OCI-LY7 (cell line): Measurements from ENCODE around the gene RBM46. TPM values are rescaled to one million over a fixed set of nuclear protein-coding genes. Genes with fewer than 3 reads are reported as not detected.
"Not testable (repeated sequence)": the region's sequence is repeated elsewhere in the genome, so short reads cannot be mapped to it uniquely, and the experiment has no call there.

Experiments used
- BruUV-seq: library from RNA; stranded (reverse); fragments of 400-500 nt; replicated peaks from 2 replicates; lab custom pipeline; 2021; lab: Mats Ljungman, UMichigan
- CTCF ChIA-PET: fragments of 300-600 bp; sonication (Branson Sonifier 250); formaldehyde crosslinking; loops from one replicate; lab custom pipeline; 2022; ENCODE audit warnings: antibody characterized with exemption; ENCODE audit not compliant: unreplicated experiment; lab: Charles Lee
- POLR2A ChIA-PET: fragments of 300-600 bp; sonication (Branson Sonifier 250); formaldehyde crosslinking; loops from one replicate; lab custom pipeline; 2022; ENCODE audit warnings: antibody characterized with exemption; lab: Charles Lee
- DNase-seq: peaks from one replicate; pipeline ENCODE4 v3.0.0-alpha.2; 2015; ENCODE audit warnings: low spot score
- H2AFZ ChIP-seq: fragments of 200-600 bp; sonication (generic), shearing (Covaris generic); 2 replicates; pipeline ENCODE4 v1.6.1; 2014; ENCODE audit warnings: mild to moderate bottlenecking, antibody characterized with exemption, low read length, moderate library complexity
- H3K27ac ChIP-seq: fragments of 200-600 bp; sonication (generic); 2 replicates; pipeline ENCODE4 v1.5.1; 2014; ENCODE audit warnings: mixed run types, low read depth, mild to moderate bottlenecking, moderate library complexity, low read length, inconsistent platforms; ENCODE audit not compliant: poor library complexity, severe bottlenecking
- H3K36me3 ChIP-seq: fragments of 200-600 bp; sonication (generic); 2 replicates; pipeline ENCODE4 v1.6.1; 2014; ENCODE audit warnings: mild to moderate bottlenecking, antibody characterized with exemption, low read length, moderate library complexity, mixed read lengths; ENCODE audit not compliant: insufficient read depth
- H3K4me1 ChIP-seq: fragments of 200-600 bp; sonication (generic); 2 replicates; pipeline ENCODE4 v1.5.1; 2014; ENCODE audit warnings: mild to moderate bottlenecking, low read length; ENCODE audit not compliant: insufficient read depth, poor library complexity, severe bottlenecking
- H3K4me2 ChIP-seq: fragments of 200-600 bp; sonication (generic); 2 replicates; pipeline ENCODE4 v1.6.1; 2014; ENCODE audit warnings: mild to moderate bottlenecking, low read length
- H3K4me3 ChIP-seq: fragments of 200-600 bp; sonication (generic); 2 replicates; pipeline ENCODE4 v1.5.1; 2014; ENCODE audit warnings: mild to moderate bottlenecking, low read depth, low read length; ENCODE audit not compliant: poor library complexity, severe bottlenecking
- H3K79me2 ChIP-seq: fragments of 200-600 bp; sonication (generic); 2 replicates; pipeline ENCODE4 v1.6.1; 2016; ENCODE audit warnings: low read depth, mild to moderate bottlenecking, low read length, moderate library complexity, mixed read lengths; ENCODE audit not compliant: insufficient read depth
- H3K9me2 ChIP-seq: fragments of 200-600 bp; sonication (generic); 2 replicates; pipeline ENCODE4 v1.6.1; 2016; ENCODE audit warnings: mild to moderate bottlenecking, low read length, mixed read lengths; ENCODE audit not compliant: insufficient read depth
- H3K9me3 ChIP-seq: fragments of 200-600 bp; sonication (generic); 2 replicates; pipeline ENCODE4 v1.6.1; 2014; ENCODE audit warnings: mild to moderate bottlenecking, mixed run types, low read length, mixed read lengths
- H4K20me1 ChIP-seq: fragments of 200-600 bp; sonication (generic); 2 replicates; pipeline ENCODE4 v1.6.1; 2014; ENCODE audit warnings: mild to moderate bottlenecking, antibody characterized with exemption, low read length, moderate library complexity, mixed read lengths; ENCODE audit not compliant: insufficient read depth
- EZH2phosphoT487 ChIP-seq: fragments of 200-600 bp; sonication (generic); IDR thresholded peaks from 2 replicates; pipeline ENCODE4 v1.6.1; 2018; ENCODE audit warnings: low read depth, borderline replicate concordance, mild to moderate bottlenecking, mixed run types, antibody characterized with exemption, low read length, moderate library complexity, mixed read lengths
- intact Hi-C: fragments of 100-400 bp; cut with micrococcal nuclease; formaldehyde crosslinking; loops from one replicate; pipeline ENCODE4 v1.10.0; 2022; ENCODE audit not compliant: unreplicated experiment
- total RNA-seq, 2 experiments: library from RNA; depleted of rRNA in 1 of 2; stranded (reverse); fragments of >200 nt in 1 of 2; shearing (Covaris generic) in 1 of 2; gene quantifications; 2 replicates each; pipeline ENCODE4 v1.2.3, GENCODE V29; 2014 to 2022
- TF ChIP-seq, protein P1 (sequence below): fragments of 200-600 bp; sonication (generic); conservative IDR thresholded peaks from 2 replicates; pipeline ENCODE4 v1.5.1; 2014; ENCODE audit warnings: mild to moderate bottlenecking, antibody characterized with exemption, low read length, moderate library complexity, mixed read lengths

The RBM46 gene
- total RNA-seq, 2 experiments from 2014 or later, result not detected

DNA sequence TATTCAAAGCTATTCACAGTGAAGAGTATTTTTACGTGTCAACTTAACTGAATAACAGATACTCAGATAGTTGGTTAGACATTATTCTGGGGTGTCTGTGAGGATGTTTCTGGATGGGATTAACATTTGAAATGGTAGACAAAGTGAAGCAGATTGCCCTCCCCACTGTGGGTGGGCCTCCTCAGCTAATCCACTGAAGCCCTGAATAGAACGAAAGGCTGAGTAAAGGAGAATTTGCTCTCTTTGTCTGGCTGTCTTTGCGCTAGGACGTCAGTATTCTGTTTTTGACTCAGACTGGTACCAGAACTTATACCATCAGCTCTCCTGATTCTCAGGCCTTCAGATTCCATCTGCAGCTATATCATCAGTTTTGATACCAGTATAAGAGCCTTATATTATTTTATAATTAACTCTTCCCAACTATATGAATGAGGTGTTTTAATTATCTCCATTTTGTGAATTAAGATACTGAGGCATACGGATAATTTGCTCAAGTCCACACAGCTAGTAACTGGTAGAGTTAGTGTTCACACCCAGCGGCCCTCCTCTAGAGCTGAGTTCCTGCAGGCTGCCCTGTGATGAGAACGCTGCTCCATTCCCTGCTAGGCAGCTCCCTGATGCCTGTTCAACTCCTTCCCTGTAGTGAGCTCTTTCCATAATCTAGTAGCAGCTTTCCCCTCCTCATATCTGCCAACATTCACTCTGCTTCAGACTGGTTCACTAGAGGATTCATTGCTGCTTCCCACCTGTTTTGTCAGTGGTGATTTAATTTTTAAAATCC is 87.5 kb downstream of the RBM46 start:
- H3K4me3 ChIP-seq, result no peak overlapping the region
- H2AFZ ChIP-seq, result no peak overlapping the region
- no peaks in the 10 kb centered on the region for H3K9me2 ChIP-seq
- ChIA-PET CTCF (no interaction called here), POLR2A (interaction anchor here (1.3 kb wide), 1 partner anchor 39 kb away, joined by 3 read pairs; no protein-coding TSS in a partner anchor)
- H3K27ac ChIP-seq, result no peak overlapping the region
- DNase-seq, result no peak
- no peaks in the 10 kb centered on the region for H4K20me1 ChIP-seq
- BruUV-seq, result no TSS peak
- H3K4me1 ChIP-seq, result no peaks in the 10 kb centered on the region
- H3K36me3 ChIP-seq, result no peaks in the 10 kb centered on the region
- no peak overlapping the region for H3K4me2 ChIP-seq
- H3K9me3 ChIP-seq, result no peaks in the 10 kb centered on the region
- no peak for TF ChIP-seq EZH2phosphoT487
- TF ChIP-seq, protein P1, sequence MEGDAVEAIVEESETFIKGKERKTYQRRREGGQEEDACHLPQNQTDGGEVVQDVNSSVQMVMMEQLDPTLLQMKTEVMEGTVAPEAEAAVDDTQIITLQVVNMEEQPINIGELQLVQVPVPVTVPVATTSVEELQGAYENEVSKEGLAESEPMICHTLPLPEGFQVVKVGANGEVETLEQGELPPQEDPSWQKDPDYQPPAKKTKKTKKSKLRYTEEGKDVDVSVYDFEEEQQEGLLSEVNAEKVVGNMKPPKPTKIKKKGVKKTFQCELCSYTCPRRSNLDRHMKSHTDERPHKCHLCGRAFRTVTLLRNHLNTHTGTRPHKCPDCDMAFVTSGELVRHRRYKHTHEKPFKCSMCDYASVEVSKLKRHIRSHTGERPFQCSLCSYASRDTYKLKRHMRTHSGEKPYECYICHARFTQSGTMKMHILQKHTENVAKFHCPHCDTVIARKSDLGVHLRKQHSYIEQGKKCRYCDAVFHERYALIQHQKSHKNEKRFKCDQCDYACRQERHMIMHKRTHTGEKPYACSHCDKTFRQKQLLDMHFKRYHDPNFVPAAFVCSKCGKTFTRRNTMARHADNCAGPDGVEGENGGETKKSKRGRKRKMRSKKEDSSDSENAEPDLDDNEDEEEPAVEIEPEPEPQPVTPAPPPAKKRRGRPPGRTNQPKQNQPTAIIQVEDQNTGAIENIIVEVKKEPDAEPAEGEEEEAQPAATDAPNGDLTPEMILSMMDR, result no peak
- no peaks in the 10 kb centered on the region for H3K79me2 ChIP-seq
- intact Hi-C loops, result no loop called here

DNA sequence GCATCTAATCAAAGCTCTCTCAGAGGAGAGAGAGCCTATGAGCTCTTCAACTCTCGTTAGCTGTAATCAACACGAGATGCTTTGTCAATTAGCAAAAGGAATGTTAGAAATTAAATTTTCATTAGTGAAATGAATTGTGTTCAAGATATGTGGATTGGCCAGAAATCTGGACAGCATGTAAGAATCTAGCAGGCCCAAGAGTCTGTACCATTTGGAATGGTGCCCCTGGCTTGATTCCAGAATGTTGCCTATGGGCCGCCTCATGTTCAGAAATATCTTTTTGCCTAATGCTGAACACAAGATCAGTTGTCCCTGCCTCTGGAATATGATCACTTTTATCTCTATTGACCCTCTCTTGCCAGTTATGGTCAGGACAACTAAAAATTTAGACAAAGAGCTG is 88.2 kb downstream of the RBM46 start:
- Histone ChIP-seq H3K9me2 (no peaks in the 10 kb centered on the region), H3K79me2 (no peaks in the 10 kb centered on the region), H2AFZ (no peak overlapping the region), H3K4me2 (no peak overlapping the region), H3K36me3 (no peaks in the 10 kb centered on the region), H3K27ac (no peak overlapping the region), H4K20me1 (no peaks in the 10 kb centered on the region), H3K4me3 (no peak overlapping the region), H3K4me1 (no peaks in the 10 kb centered on the region), H3K9me3 (no peaks in the 10 kb centered on the region)
- no peak for DNase-seq
- ChIA-PET POLR2A (interaction anchor here (1.3 kb wide), 1 partner anchor 39 kb away, joined by 3 read pairs; no protein-coding TSS in a partner anchor), CTCF (no interaction called here)
- TF ChIP-seq, protein P1, result no peak
- no peak for TF ChIP-seq EZH2phosphoT487
- no TSS peak for BruUV-seq
- intact Hi-C loops, result no loop called here

DNA sequence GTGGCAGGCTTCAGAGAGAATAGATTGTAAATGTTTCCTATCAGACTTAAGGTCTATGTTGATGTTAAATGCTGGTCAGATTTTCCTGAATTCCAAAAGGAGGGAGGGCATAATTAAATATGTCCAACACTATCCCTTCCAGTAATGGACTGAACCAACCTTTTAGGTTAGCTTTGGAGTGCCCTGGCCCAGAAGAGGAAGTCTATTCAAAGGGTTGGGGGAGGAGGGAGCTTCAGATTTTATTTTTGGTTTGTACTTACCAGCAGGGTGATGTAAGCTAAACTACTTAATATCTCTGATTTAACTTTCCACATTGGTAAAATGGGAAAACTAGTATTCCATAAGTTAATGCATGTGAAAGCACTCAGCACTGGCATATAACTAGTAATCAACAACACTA is 91.1 kb downstream of the RBM46 start:
- H3K79me2 ChIP-seq, result no peaks in the 10 kb centered on the region
- no peak for DNase-seq
- no peaks in the 10 kb centered on the region for H3K9me3 ChIP-seq
- no peaks in the 10 kb centered on the region for H3K9me2 ChIP-seq
- no peak overlapping the region for H3K4me2 ChIP-seq
- no peaks in the 10 kb centered on the region for H3K36me3 ChIP-seq
- H4K20me1 ChIP-seq, result no peaks in the 10 kb centered on the region
- H3K27ac ChIP-seq, result no peak overlapping the region
- intact Hi-C loops, result no loop called here
- no peak overlapping the region for H2AFZ ChIP-seq
- CTCF ChIA-PET, result no interaction called here
- H3K4me3 ChIP-seq, result no peak overlapping the region
- TF ChIP-seq, protein P1, result no peak
- TF ChIP-seq EZH2phosphoT487, result no peak
- no peaks in the 10 kb centered on the region for H3K4me1 ChIP-seq
- POLR2A ChIA-PET, result no interaction called here
- BruUV-seq, result no TSS peak

DNA sequence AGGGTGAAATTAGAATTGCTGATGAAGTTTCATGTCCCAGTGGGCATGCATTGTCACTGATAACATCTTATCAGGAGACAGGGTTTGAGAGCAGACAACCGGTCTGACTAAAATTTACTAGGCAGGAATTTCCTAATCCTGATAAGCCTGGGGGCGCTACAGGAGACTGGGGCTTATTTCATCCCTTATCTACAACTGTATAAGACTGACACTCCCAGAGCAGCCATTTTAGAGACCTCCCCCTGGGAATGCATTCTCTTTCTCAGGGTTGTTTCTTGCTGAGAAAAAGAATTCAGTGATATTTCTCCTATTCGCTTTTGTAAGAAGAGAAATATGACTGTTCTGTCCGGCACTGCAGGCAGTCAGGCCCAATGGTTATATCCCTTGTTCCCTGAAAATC is 93.0 kb downstream of the RBM46 start:
- H3K4me1 ChIP-seq, H3K4me2 ChIP-seq, H2AFZ ChIP-seq, H3K27ac ChIP-seq, BruUV-seq, intact Hi-C loops, H4K20me1 ChIP-seq, POLR2A ChIA-PET, DNase-seq, H3K9me3 ChIP-seq, H3K9me2 ChIP-seq, H3K4me3 ChIP-seq, H3K79me2 ChIP-seq, H3K36me3 ChIP-seq, CTCF ChIA-PET: not testable (repeated sequence)
